A673 (cell line): ENCODE data around the gene BTNL8. TPM values are rescaled to one million over a fixed set of nuclear protein-coding genes. Genes with fewer than 3 reads are reported as not detected.

Source experiments
- BruUV-seq: library from RNA; stranded (reverse); fragments of 400-500 nt; replicated peaks from 2 replicates; lab custom pipeline; 2021; lab: Mats Ljungman, UMichigan
- CTCF ChIA-PET: fragments of 300-600 bp; sonication (Branson Sonifier 250); formaldehyde crosslinking; loops from one replicate; lab custom pipeline; 2022; ENCODE audit warnings: antibody characterized with exemption; lab: Charles Lee
- POLR2A ChIA-PET: fragments of 300-600 bp; sonication (Branson Sonifier 250); formaldehyde crosslinking; loops from one replicate; lab custom pipeline; 2022; ENCODE audit warnings: antibody characterized with exemption; ENCODE audit not compliant: low non-redundant PET; lab: Charles Lee
- DNase-seq: peaks from one replicate; pipeline ENCODE4 v3.0.0-alpha.2; 2015; ENCODE audit warnings: low spot score
- H3K27ac ChIP-seq: fragments of 200-600 bp; sonication (generic); 2 replicates; pipeline ENCODE4 v1.5.1; 2016; ENCODE audit warnings: mixed run types, low read depth, mild to moderate bottlenecking, mixed read lengths, antibody characterized with exemption, low read length; ENCODE audit not compliant: poor library complexity, severe bottlenecking
- H3K27me3 ChIP-seq: fragments of 200-600 bp; sonication (generic); replicated peaks from 2 replicates; pipeline ENCODE4 v1.6.1; 2017; ENCODE audit warnings: mixed run types, low read depth, mild to moderate bottlenecking, mixed read lengths, antibody characterized with exemption, low read length; ENCODE audit not compliant: insufficient read depth, poor library complexity
- H3K36me3 ChIP-seq: fragments of 200-600 bp; sonication (generic); 2 replicates; pipeline ENCODE4 v1.6.1; 2016; ENCODE audit warnings: mixed run types, mild to moderate bottlenecking, mixed read lengths, antibody characterized with exemption, low read length; ENCODE audit not compliant: insufficient read depth, poor library complexity, severe bottlenecking
- H3K4me1 ChIP-seq: fragments of 200-600 bp; sonication (generic); 2 replicates; pipeline ENCODE4 v1.6.1; 2017; ENCODE audit warnings: mixed run types, mild to moderate bottlenecking, mixed read lengths, antibody characterized with exemption, low read length; ENCODE audit not compliant: insufficient read depth, poor library complexity, severe bottlenecking
- H3K4me3 ChIP-seq: fragments of 200-600 bp; sonication (generic); 2 replicates; pipeline ENCODE4 v1.5.1; 2016; ENCODE audit warnings: low read depth, mixed run types, mild to moderate bottlenecking, mixed read lengths, low read length; ENCODE audit not compliant: poor library complexity, severe bottlenecking
- H3K9me3 ChIP-seq: fragments of 200-600 bp; sonication (generic); 2 replicates; pipeline ENCODE4 v1.6.1; 2016; ENCODE audit warnings: mixed run types, low read depth, mild to moderate bottlenecking, mixed read lengths, antibody characterized with exemption, low read length; ENCODE audit not compliant: poor library complexity, severe bottlenecking
- EZH2 ChIP-seq: fragments of 200-600 bp; sonication (generic); IDR thresholded peaks from 2 replicates; pipeline ENCODE4 v1.6.1; 2017; ENCODE audit warnings: borderline replicate concordance, low read depth, mild to moderate bottlenecking, mixed read lengths, antibody characterized with exemption, low read length; ENCODE audit not compliant: poor library complexity, severe bottlenecking
- intact Hi-C: fragments of 100-400 bp; cut with micrococcal nuclease; formaldehyde crosslinking; loops from one replicate; pipeline ENCODE4 v1.10.0; 2022; ENCODE audit not compliant: unreplicated experiment
- total RNA-seq: library from RNA; stranded (reverse); gene quantifications from 2 replicates; pipeline ENCODE4 v1.2.3, GENCODE V29; 2021
- TF ChIP-seq, protein P1 (sequence below): fragments of 300-800, 200-600 bp; sonication (generic); conservative IDR thresholded peaks from 2 replicates; pipeline ENCODE4 v1.5.1; 2017; ENCODE audit warnings: low read depth, mild to moderate bottlenecking, antibody characterized with exemption, low read length, moderate library complexity, mixed read lengths

The BTNL8 gene
- total RNA-seq, 1 experiment from 2014 or later, result not detected

DNA sequence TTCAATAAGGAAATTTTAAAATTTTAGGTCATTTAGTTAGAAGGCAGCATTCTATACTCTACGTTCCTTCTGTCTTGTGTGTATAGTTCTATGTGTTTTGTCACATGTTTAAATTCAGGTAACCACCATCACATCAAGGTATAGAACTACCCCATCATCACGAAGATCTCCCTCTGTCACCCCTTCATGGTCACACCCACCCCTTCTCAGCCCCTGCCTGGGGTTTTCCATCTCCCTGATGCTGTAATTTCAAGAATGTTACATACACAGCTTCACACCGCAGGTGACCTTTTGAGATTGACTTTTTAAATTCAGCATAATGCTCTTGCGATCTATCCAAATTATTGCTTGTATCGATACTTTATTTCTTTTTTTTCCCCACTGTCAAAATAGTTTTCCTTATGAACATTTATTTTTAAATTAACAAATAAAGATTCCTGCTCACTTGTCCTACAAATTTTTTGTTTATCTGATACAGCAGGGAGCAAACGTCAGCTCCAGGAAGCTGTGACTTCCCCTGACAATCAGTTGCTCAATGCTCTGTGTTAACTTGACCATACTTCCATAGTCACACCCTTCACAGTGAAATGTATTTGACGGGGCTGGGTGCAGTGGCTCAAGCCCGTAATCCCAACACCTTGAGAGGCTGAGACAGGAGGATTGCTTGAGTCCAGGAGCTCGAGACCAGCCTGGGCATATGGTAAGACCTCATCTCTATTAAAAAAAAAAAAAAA, 10.2 kb downstream of the BTNL8 start:
- no peaks in the 10 kb centered on the region for H3K27me3 ChIP-seq
- TF ChIP-seq, protein P1, sequence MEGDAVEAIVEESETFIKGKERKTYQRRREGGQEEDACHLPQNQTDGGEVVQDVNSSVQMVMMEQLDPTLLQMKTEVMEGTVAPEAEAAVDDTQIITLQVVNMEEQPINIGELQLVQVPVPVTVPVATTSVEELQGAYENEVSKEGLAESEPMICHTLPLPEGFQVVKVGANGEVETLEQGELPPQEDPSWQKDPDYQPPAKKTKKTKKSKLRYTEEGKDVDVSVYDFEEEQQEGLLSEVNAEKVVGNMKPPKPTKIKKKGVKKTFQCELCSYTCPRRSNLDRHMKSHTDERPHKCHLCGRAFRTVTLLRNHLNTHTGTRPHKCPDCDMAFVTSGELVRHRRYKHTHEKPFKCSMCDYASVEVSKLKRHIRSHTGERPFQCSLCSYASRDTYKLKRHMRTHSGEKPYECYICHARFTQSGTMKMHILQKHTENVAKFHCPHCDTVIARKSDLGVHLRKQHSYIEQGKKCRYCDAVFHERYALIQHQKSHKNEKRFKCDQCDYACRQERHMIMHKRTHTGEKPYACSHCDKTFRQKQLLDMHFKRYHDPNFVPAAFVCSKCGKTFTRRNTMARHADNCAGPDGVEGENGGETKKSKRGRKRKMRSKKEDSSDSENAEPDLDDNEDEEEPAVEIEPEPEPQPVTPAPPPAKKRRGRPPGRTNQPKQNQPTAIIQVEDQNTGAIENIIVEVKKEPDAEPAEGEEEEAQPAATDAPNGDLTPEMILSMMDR, result no peak
- TF ChIP-seq EZH2, result no peak
- H3K9me3 ChIP-seq, result no peaks in the 10 kb centered on the region
- ChIA-PET POLR2A (no interaction called here), CTCF (no interaction called here)
- intact Hi-C loops, result no loop called here
- DNase-seq, result no peak
- no peaks in the 10 kb centered on the region for H3K36me3 ChIP-seq
- no TSS peak for BruUV-seq
- no peak overlapping the region for H3K4me3 ChIP-seq
- no peaks in the 10 kb centered on the region for H3K4me1 ChIP-seq
- no peak overlapping the region for H3K27ac ChIP-seq

DNA sequence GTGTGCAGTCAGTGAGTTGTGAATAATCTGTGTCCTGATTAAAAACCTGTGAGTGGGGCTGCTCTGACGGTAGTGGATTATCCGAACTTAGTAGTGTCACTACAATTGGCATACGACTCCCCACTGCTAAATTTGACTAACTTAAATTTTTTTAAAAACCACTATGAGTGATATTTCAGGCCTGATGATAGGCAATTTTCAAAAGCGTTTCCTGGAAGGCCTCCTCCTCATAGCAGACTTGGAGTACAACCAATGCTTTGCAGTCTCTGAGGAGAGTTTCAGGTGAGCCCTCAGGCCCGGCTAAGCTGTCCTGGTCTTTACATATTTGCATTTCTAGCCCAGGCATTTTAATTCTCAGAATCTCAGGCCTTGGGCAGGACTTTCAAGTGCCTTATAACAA, 10.8 kb downstream of the BTNL8 start:
- no peaks in the 10 kb centered on the region for H3K4me1 ChIP-seq
- no TSS peak for BruUV-seq
- ChIA-PET POLR2A (no interaction called here), CTCF (no interaction called here)
- intact Hi-C loops, result no loop called here
- H3K36me3 ChIP-seq, result no peaks in the 10 kb centered on the region
- no peak overlapping the region for H3K4me3 ChIP-seq
- H3K27ac ChIP-seq, result no peak overlapping the region
- DNase-seq, result no peak
- TF ChIP-seq EZH2, result no peak
- TF ChIP-seq, protein P1, result no peak
- H3K9me3 ChIP-seq, result no peaks in the 10 kb centered on the region
- H3K27me3 ChIP-seq, result no peaks in the 10 kb centered on the region

- no peak for TF ChIP-seq EZH2
- TF ChIP-seq, protein P1, result no peak
- intact Hi-C loops, result no loop called here
- H3K27ac ChIP-seq, result no peak overlapping the region
- ChIA-PET POLR2A (no interaction called here), CTCF (no interaction called here)
- no TSS peak for BruUV-seq
- H3K36me3 ChIP-seq, result no peaks in the 10 kb centered on the region
- H3K4me3 ChIP-seq, result no peak overlapping the region
- no peak for DNase-seq
- H3K4me1 ChIP-seq, result no peaks in the 10 kb centered on the region
- H3K9me3 ChIP-seq, result no peaks in the 10 kb centered on the region
- H3K27me3 ChIP-seq, result no peaks in the 10 kb centered on the region
Measured at GRCh38 chr5:180910182-180910581, 11.2 kb downstream of the BTNL8 start.
